ENCODE results near the gene CTTNBP2.

Gene CTTNBP2

DNA sequence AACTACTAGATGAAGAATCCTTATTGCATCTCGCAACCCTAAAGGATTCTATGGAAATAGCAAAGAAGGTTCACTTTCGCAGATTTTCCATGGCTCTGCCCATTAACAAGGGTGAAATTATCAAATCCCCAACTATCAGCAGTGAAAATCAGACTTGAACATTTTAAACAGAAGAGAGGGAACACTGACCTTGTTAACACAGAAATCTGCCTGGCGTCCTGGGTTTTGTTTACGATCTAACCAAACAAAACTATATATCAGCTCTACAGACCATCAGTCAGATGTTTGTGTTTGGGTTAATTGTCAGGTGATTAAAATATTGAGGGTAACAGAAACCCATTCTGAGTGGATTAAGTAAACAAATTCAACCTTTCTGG, 1.9 kb downstream of the CTTNBP2 start:
- DNase-seq (ENCODE audit: low spot score) (no peak), FAIRE-seq (no peak)

GRCh38 chr7:117870448-117871130, 2.7 kb downstream of the CTTNBP2 start:
- DNase-seq (ENCODE audit: low spot score): no peak
- no peak for FAIRE-seq

DNA sequence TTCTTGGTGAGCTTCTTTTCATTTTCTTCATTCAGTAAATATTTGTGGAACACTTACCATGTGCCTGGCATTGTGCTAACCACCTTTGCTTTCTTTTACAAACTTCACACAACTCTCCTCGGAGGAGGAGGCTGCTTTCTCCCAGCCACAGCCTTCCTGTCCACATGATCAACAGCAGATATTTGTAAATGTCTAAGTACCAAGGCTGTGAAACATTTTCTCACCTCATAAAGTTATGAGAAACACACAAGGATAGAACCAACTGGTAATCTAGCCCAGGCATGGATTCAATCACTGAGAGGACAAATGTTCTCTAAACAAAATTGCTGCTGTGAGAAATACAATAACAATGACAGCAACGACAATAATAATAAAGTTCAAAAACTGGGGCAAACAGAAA, 3.9 kb downstream of the CTTNBP2 start:
- FAIRE-seq (no peak), DNase-seq (ENCODE audit: low spot score) (no peak)

DNA sequence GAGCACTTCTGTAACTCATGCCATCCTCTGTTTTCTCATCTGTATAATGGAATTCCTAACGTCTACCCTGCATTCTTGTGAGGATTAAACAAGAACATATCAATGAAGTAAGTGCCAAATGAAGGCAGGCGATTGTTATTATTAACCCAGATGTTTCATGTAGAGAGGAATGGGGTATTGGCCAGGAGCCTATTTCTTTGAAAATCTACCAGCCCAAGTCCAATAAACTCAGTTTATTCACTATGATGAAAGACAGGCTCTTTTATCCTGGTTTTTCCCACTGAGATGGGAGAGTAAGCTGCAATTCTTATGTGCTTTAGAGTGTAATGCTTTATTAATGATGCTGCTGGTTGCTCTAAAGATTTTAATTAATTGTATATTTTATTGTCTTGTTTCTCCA, 9.6 kb downstream of the CTTNBP2 start:
- FAIRE-seq (no peak), DNase-seq (ENCODE audit: low spot score) (no peak)

- FAIRE-seq: no peak
These were observed 10.9 kb downstream of the CTTNBP2 start for GRCh38 chr7:117862378-117862777.

DNA sequence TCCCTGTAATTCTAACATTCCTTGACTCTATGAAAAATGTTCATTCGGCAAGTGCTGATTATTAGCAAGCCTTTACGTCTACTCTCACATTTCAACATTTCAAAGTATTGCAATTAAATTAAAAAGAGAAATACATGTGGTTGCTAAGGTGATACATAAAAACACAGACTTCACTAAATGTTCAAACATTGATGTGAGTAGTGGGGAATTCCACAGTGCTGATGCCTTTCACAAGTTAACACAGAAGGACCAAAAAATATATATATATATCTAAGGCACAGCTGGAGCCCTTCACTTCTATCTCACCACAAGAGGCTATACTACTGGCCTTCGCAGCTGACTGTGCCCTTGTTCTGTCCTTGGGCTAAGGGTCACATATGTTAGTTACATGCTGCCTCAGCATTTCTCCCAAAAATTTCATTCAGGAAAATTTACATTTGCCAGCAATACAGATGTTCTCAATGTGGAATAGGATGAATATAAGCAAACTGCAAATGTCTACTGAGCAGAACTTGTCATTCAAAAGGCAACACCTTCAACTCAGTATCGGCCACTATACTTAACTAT, 13.9 kb downstream of the CTTNBP2 start:
- no peak for DNase-seq (ENCODE audit: low spot score)
- FAIRE-seq: no peak

More at GRCh38 chr7:117862378-117862777, 10.9 kb downstream of the CTTNBP2 start:
- no peak for DNase-seq (ENCODE audit: low spot score)

GRCh38 chr7:117858712-117859111, 14.5 kb downstream of the CTTNBP2 start:
- DNase-seq (ENCODE audit: low spot score) (no peak), FAIRE-seq (no peak)

- DNase-seq (ENCODE audit: low spot score) (no peak), FAIRE-seq (no peak)
These were observed 15.5 kb downstream of the CTTNBP2 start for GRCh38 chr7:117857718-117858117.

GRCh38 chr7:117856196-117856595, 17.0 kb downstream of the CTTNBP2 start:
- no peak for FAIRE-seq
- DNase-seq (ENCODE audit: low spot score): no peak

- no peak for DNase-seq (ENCODE audit: low spot score)
- no peak for FAIRE-seq
These were observed 19.1 kb downstream of the CTTNBP2 start for GRCh38 chr7:117854186-117854585.

- no peak for DNase-seq (ENCODE audit: low spot score)
- no peak for FAIRE-seq
These were observed 24.3 kb downstream of the CTTNBP2 start for GRCh38 chr7:117848941-117849340.

DNA sequence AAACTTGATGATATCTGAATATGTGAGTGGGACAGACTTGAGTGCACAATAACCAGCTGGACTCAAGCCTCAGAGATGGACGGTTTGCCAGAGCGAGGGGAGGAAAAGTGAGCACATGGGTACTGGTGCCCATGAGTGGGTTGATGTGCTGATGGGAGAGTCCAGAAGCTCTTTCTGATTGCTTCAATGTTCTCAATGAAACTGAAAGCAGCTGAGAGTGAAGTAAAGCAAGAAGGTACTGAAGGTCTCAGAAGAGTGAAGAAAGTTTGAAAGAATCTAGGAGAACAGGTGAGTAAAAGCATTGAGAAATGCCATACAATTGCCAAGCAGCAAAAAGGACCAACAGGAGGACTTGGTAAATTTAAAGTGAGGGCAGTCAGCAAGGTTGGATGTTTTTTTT, 28.6 kb downstream of the CTTNBP2 start:
- DNase-seq (ENCODE audit: low spot score) (no peak), FAIRE-seq (no peak)

DNA sequence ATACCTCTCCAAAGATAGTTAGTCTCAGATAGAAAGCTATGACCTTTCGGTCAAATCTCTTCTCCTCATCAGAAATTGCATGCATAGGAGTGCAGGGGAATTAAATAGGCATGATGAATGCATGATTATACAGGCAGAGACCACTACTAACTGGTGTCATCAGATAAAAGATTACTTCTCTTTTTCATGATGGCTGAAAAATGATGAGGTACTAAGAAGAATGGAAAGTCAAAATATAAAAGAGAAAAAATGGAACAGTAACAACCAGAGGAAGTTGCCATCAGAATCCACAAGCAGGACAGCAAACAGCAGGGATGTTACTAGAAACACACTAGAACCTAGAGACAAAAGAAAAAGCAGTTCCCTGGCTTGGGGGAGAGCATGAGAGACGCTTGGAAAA, 31.6 kb downstream of the CTTNBP2 start:
- FAIRE-seq: no peak
- no peak for DNase-seq (ENCODE audit: low spot score)

- DNase-seq (ENCODE audit: low spot score) (no peak), FAIRE-seq (no peak)
These were observed 32.2 kb downstream of the CTTNBP2 start for GRCh38 chr7:117841011-117841410.

DNA sequence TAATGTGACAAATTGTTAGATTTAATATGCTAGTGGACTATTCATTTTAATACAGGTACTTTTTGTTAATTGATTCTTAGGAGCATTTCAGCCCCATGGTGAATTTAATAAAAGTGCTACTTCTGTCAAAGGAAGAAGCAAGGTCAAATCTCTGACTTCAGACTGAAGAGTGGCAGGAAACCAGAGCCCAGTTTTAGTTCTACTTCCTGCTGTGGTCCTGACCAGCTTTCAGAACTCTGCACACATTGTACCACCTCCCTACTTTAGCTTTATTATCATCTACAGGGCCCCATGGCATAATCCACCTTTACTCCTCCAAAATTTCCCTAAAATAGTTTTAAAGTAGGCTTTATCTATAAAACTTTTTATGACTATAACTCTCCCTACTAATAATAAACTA, 33.7 kb downstream of the CTTNBP2 start:
- DNase-seq (ENCODE audit: low spot score) (no peak), FAIRE-seq (no peak)

GRCh38 chr7:117837841-117838240, 35.4 kb downstream of the CTTNBP2 start:
- FAIRE-seq: no peak

DNA sequence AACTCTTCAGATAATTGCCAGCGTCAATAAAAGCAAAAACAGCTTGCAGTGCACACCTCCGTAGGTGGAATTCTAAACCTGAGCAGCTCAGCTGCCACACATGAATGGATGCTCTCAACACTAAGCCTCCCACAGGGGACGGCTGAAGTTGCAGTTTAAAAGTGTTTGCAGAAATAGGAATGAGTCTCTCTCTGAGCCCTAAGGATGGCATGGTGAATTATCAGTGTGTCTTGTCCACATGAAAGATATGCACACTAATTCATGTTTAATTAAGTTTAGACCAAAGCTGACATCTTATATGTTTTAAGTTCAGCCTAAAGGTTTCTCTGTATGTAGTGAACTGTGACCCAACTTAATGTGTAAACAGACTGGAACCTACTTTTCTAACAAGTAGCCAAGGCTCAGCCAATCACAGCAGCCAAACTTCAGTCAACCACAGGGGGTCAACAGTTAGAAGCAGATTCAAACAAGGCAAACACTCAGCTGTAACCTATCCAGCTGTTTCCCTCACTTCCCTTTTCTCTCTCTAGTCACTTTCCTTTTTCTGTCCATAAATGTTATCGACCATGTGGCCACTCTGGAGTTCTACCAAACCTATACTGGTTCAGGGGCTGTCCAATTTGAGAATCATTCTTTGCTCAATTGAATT, 38.1 kb downstream of the CTTNBP2 start:
- FAIRE-seq: no peak

More at GRCh38 chr7:117837841-117838240, 35.4 kb downstream of the CTTNBP2 start:
- DNase-seq (ENCODE audit: low spot score): no peak

DNA sequence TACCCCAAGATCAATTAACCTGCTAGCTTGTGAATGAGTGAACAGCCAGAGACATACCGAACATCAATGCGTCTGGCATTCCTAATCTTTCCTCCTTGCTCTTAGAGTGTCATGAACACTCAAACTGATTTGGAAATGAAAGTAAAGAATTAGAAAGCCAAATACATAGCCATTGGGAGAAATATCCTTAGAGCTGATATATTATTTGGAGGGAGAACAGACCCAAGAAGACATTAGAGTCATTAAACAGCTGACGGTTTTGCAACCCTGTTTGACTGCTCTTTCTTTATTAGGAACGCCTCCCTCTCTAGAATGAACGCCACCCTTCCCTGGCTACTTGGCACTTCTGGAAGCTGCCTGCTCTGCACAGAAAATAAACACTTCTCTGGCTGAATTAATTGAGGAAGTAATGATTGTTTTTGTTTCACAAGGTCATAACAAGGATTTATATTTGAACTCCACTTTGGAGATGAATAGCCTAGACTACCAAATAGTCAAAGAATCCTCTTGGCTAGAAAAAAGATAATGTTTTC, 42.8 kb downstream of the CTTNBP2 start:
- DNase-seq (ENCODE audit: low spot score) (no peak), FAIRE-seq (no peak)

More for the DNA sequence above, 38.1 kb downstream of the CTTNBP2 start:
- no peak for DNase-seq (ENCODE audit: low spot score)

DNA sequence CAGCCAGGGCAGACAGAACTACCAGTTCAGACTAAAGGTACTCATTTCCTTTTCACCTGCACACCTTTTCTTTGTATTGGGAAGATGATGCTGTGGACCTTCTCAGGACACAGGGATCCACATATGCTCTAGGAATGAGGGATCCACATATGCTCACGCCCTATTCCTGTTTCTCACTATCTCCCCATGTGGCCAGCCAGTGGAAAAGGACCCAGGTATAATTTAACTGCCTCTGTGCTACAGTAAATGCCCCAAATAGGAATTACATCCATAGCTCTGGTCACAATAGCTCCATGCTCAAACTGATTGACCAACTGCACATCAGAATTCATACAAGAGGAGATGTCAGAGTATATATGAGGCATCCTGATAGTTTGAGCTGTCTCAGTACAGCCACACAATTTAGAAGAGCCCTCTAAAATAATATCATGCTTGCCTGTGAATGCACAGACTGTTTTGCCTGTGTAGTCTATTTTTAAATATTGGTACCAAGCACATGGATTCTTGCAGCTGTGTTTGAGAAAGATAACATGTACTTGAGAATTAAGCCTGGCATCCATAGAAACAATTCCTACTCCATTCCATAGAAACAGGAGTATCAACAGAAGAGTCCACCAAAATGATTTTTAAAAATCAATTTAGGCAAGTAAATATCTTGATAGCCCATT, 43.7 kb downstream of the CTTNBP2 start:
- DNase-seq (ENCODE audit: low spot score): no peak
- no peak for FAIRE-seq

DNA sequence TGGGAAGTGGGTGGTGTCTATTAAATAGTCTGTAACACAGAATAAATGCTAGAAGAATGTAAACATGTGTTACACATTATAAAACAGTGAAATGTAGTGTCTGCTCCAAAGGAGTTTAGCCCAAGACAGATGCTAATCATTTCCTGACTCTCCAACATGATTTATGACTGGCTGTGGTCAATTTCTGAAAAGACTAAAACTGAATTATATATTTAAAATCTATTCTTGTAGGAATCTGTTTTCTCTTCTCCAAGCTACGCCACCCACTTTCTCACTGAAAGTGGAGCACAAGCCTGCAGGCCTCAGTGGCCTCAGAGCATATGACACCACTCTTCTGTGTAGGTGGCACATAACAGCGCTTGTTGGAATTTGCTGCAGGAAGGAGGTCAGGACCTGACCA, 44.4 kb downstream of the CTTNBP2 start:
- FAIRE-seq: no peak
- no peak for DNase-seq (ENCODE audit: low spot score)

DNA sequence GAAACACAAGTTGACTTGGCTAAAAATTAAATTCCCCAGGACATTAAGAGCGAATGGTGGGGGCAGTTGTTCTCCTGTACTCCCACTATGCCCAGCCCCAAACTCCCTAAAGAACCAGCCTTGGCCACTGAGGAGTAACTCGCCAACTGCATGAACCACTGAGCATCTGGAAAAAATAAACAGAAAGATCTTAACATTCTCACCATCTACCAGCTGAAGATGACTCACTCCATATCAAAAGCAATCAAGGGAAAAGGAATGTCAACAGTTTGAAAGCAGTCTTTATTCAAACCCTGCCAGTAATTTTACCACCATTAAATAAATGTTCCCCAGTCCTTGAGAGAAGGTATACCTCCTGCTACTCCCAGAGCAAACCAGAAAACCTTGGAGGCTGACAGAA, 45.4 kb downstream of the CTTNBP2 start:
- FAIRE-seq: no peak
- peak; percentile 41 for DNase-seq (ENCODE audit: low spot score)

DNA sequence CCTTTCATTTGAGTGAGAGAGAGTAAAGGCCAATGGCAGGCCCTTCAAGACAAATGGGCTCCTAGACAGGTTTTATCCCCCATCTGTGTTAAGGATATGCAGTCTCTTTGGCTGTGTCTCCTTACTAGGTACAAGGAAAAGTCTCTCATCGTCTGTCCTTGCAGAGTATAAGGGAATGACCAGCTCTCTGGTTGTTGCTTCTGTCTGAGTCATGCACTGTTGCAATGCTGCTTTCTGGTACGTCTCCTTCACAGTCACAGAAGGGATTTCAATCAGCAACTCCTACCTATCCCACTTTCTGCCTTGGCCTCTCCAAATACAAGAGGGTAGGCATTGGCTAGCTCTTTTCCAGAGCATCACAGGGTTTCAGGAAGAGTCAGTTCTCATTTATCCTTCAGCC, 48.1 kb downstream of the CTTNBP2 start:
- DNase-seq (ENCODE audit: low spot score) (no peak), FAIRE-seq (no peak)

All from urothelium cell line (cell line).